ENCODE data around the gene TASP1.

- TF ChIP-seq POLR2A (IDR thresholded peaks at IDR 0.05) (no peak), CTCF (IDR thresholded peaks at IDR 0.05) (no peak)
Observed at GRCh38 chr20:13552061-13552460, 86.7 kb downstream of the TASP1 start.
